NCI-H2081 treated with DMSO at 0.1 percent for 48 hours (cell line): Measurements from ENCODE around the gene DOCK2.
"Not testable (repeated sequence)": the region's sequence is repeated elsewhere in the genome, so short reads cannot be mapped to it uniquely, and the experiment has no call there.

Source experiments
- DNase-seq: peaks from one replicate; lab custom pipeline; 2025; lab: John Stamatoyannopoulos, UW

DOCK2 gene

GRCh38 chr5:170067152-170067551, 430.1 kb downstream of the DOCK2 start:
- no peak for DNase-seq

DNA sequence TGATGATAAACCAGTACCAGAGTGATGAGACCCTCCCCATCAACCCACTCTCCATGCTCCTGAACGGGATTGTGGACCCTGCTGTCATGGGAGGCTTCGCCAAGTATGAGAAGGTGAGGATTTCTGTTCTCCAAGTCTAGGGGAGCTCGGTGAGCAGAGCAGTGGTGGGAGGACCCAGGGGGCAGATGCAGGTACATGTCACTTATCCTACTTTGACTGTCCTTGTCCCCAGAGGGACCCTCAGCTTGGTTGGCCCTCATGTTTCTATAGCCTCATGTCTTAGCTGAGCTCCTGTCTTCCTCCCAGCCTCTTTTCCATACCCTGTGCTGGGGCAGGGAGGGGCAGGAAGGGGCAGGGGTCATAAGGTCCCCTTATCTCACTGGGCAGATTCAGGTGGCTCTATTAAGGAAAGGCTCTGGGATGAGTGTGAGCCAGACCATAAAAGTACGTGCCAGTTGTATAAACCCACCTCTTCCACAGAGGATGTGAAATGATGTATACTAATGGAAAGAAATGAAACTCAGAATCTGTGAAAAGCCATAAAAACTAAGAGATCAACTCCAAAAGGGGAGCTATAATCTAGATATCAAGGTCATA, 430.6 kb downstream of the DOCK2 start:
- no peak for DNase-seq

DNA sequence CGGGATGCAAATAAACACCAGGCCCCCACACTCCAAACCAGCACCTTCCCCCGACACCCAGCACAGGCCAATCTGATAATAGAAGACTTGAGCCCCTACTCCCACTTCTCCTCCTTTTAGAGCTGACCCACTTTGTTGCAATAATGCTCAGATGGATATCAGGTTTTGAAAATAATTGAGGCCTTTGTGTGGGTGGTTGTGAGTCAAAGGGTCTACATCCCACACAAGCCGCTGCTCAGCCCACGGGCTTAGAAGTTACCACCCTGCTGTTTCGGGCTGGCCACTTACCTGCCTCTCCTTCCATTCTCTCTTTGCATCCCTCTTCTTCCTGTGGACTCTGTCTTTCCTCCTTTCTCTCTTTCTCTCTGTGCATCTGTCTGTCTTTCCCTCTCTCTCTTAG, 432.4 kb downstream of the DOCK2 start:
- no peak for DNase-seq

- no peak for DNase-seq
Observed at GRCh38 chr5:170070556-170071412, 433.7 kb downstream of the DOCK2 start.

DNA sequence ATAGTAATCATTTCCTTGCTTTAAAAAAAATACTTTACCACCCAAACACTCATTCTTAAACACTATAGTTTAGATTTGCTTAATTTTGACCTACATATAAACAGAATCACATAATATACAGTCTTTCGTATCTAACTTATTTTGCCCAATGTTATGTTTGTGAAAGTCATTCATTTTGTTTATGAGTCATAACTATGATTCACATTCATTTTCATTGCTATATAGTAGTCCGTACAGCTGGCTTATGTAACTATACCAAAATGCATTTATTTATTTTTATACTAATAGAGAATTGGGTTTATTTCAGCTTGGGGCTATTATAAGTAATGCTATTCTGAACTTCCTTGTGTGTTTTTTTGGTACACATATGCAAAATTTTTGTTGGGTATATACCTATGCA, 434.7 kb downstream of the DOCK2 start:
- no peak for DNase-seq

DNA sequence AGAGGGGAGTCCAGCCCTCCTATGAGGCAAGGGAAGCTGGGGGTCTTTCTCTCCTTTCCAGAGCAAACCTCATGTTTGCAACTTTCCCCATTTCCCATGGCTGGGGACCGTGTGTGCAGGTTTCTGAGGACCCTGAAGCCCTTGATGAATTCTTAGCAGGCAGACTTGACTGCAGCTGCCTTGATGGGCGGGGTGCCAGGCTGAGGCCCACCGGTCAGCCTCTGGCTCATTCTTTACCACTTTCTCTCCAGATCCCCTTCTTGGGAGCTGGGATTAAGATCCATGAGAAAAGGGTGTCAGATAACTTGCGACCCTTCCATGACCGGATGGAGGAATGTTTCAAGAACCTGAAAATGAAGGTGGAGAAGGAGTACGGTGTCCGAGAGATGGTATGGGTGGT, 438.6 kb downstream of the DOCK2 start:
- no peak for DNase-seq

- DNase-seq, result no peak
Observed at GRCh38 chr5:170076211-170076610, 439.1 kb downstream of the DOCK2 start.

- DNase-seq, result no peak
Observed at GRCh38 chr5:170076739-170077138, 439.7 kb downstream of the DOCK2 start.

DNA sequence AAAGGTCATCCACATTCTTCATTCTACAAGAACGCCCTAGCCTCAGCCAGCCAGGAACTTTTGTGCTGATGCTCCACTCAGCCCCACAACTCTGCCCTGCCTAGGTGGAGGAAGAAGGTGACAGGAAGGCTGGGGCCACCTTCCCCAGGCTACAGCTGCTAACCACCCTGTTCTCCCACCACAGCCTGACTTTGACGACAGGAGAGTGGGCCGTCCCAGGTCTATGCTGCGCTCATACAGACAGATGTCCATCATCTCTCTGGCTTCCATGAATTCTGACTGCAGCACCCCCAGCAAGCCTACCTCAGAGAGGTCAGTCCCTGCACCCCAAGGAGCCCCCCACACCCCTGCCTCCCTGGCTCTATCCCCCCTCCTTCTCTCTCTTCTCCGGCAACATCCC, 440.5 kb downstream of the DOCK2 start:
- DNase-seq, result no peak

- DNase-seq, result no peak
Observed at GRCh38 chr5:170078458-170078857, 441.4 kb downstream of the DOCK2 start.

DNA sequence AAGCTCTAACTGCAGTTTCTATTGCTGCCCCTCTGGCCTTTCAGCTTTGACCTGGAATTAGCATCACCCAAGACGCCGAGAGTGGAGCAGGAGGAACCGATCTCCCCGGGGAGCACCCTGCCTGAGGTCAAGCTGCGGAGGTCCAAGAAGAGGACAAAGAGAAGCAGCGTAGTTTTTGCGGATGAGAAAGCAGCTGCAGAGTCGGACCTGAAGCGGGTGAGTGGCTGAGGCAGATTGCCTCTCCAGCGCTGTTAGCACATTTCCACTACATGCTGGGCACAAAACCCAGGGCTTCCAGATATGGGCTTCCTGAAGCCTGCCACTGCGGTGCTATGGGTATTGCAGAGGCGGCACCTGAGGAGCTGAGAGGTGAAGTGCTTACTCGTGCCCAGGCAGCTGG, 441.9 kb downstream of the DOCK2 start:
- DNase-seq, result no peak

- no peak for DNase-seq
Observed at GRCh38 chr5:170080217-170080616, 443.1 kb downstream of the DOCK2 start.

GRCh38 chr5:170080786-170081445, 443.8 kb downstream of the DOCK2 start:
- DNase-seq, result no peak

- no peak for DNase-seq
Observed at GRCh38 chr5:170081616-170082015, 444.5 kb downstream of the DOCK2 start.

GRCh38 chr5:170082701-170083100, 445.6 kb downstream of the DOCK2 start:
- DNase-seq, result no peak

DNA sequence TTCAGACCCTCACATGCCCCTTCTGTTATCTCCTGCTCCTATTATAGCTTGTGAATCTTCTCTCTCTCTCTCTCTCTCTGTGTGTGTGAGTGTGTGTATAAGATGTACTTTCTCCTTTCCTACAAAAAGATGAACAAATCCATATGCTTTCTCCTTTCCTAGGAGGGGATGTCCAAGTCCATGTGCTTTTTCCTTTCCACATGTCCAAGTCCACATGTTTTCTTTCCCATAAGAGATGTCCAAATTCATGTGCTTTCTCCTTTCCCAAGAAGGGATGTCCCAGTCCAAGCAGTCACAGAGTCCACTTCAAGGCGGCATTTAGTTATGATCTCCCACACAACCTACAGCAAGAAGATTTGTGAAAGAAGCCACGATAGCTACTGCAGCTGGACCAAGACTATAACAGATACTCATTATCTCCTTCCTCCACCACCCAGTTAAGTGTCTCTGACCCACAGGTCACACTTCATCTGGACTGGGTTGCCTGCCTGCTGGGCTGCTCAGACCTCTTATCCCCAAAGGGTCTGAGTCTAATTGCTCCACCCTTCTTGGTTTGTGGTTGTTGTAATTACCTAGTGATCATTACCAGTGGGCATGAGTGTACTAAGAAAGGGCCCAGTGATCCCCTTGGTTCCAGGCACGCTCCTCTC, 450.2 kb downstream of the DOCK2 start:
- no peak for DNase-seq

DNA sequence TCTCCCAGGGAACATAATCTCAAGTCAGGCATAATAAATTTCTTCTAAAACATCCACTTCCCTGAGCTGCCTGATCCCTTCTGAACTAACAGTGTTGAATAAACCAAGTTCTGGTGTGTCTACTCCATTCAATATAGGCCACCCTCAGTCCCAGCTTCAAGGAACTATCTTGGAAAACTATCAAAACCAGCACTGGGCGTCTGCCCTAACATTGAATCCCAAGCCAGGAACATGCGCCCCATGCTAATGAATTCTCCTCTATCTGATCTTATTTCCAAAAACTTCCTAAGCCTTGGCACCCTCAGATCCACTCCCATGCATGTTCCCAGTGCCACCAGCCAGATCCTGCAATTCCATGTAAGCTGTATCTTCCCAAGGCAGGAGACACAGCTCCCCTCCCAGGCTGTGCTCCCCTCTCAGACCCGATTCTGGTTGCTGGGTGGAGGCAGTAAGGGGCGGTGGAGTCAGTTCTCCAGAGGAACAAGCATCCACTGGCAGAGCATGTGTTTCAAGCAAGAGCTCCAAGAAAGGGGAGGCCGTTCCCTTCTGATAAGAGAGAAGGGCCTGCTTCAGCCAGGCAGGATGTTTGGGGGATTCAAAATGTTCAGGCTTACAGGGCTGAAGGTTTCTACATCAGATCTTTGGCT, 455.5 kb downstream of the DOCK2 start:
- no peak for DNase-seq

DNA sequence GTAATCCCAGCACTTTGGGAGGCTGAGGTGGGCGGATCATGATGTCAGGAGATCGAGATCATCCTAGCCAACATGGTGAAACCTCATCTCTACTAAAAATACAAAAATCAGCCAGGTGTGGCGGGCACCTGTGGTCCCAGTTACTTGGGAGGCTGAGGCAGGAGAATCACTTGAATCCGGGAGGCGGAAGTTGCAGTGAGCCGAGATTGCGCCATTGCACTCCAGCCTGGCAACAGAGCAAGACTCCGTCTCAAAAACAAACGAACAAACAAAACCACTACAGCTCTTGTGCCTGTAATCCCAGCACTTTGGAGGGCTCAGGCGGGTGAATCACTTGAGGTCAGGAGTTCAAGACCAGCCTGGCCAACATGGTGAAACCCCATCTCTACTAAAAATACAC, 457.3 kb downstream of the DOCK2 start:
- DNase-seq, result not testable (repeated sequence)

DNA sequence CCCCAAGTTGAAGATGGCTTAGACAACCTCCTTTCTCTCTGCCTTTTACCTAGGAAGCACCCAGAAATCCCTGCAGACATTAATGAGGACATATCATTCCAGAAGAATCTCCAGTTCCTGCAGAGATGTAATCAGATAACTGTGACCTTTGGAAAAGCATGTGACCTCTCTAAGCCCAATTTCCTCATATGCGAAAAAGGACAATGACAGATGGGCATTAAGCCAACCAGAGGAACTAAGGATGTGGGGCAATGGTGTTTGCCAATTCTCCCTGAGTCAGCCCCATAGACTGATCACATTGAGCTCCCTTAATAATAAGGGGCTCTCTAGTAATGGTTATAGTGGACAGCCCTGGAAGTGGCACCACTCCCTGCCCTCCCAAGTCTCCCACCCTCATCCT, 458.6 kb downstream of the DOCK2 start:
- no peak for DNase-seq

- no peak for DNase-seq
Observed at GRCh38 chr5:170097934-170098333, 460.9 kb downstream of the DOCK2 start.

GRCh38 chr5:170100066-170100943, 463.2 kb downstream of the DOCK2 start:
- no peak for DNase-seq
